NCI-H2107 (cell line): ENCODE measurements around the gene CC2D2A.
"Not testable (repeated sequence)": the region's sequence is repeated elsewhere in the genome, so short reads cannot be mapped to it uniquely, and the experiment has no call there.

ENCODE experiments used
- DNase-seq: peaks from one replicate; lab custom pipeline; 2025; lab: John Stamatoyannopoulos, UW

CC2D2A gene

GRCh38 chr4:15558561-15558960, 88.9 kb downstream of the CC2D2A start:
- no peak for DNase-seq

- DNase-seq, result no peak
Observed at GRCh38 chr4:15562114-15562513, 92.4 kb downstream of the CC2D2A start.

GRCh38 chr4:15562623-15563022, 92.9 kb downstream of the CC2D2A start:
- no peak for DNase-seq

- DNase-seq, result no peak
Observed at GRCh38 chr4:15563871-15564270, 94.2 kb downstream of the CC2D2A start.

GRCh38 chr4:15568821-15569220, 99.1 kb downstream of the CC2D2A start:
- DNase-seq, result no peak

GRCh38 chr4:15569746-15570145, 100.1 kb downstream of the CC2D2A start:
- DNase-seq, result no peak

- DNase-seq, result no peak
Observed at GRCh38 chr4:15575966-15576365, 106.3 kb downstream of the CC2D2A start.

- no peak for DNase-seq
Observed at GRCh38 chr4:15577508-15577907, 107.8 kb downstream of the CC2D2A start.

GRCh38 chr4:15584785-15585184, 115.1 kb downstream of the CC2D2A start:
- DNase-seq, result no peak

GRCh38 chr4:15585331-15585730, 115.6 kb downstream of the CC2D2A start:
- no peak for DNase-seq

GRCh38 chr4:15586066-15586465, 116.4 kb downstream of the CC2D2A start:
- DNase-seq, result no peak

GRCh38 chr4:15587649-15588048, 118.0 kb downstream of the CC2D2A start:
- no peak for DNase-seq

- DNase-seq, result no peak
Observed at GRCh38 chr4:15592799-15593198, 123.1 kb downstream of the CC2D2A start.

- no peak for DNase-seq
Observed at GRCh38 chr4:15598644-15599043, 129.0 kb downstream of the CC2D2A start.

GRCh38 chr4:15600176-15600575, 130.5 kb downstream of the CC2D2A start:
- no peak for DNase-seq

- DNase-seq, result no peak
Observed at GRCh38 chr4:15601862-15602261, 132.2 kb downstream of the CC2D2A start.

- no peak for DNase-seq
Observed at GRCh38 chr4:15605537-15605936, 135.9 kb downstream of the CC2D2A start.

GRCh38 chr4:15610855-15611254, 141.2 kb downstream of the CC2D2A start:
- DNase-seq, result no peak

- no peak for DNase-seq
Observed at GRCh38 chr4:15612136-15612535, 142.5 kb downstream of the CC2D2A start.

- DNase-seq, result not testable (repeated sequence)
Observed at GRCh38 chr4:15614891-15615290, 145.2 kb downstream of the CC2D2A start.

GRCh38 chr4:15617407-15617806, 147.7 kb downstream of the CC2D2A start:
- DNase-seq, result not testable (repeated sequence)

- DNase-seq, result no peak
Observed at GRCh38 chr4:15636818-15637217, 167.1 kb downstream of the CC2D2A start.

- no peak for DNase-seq
Observed at GRCh38 chr4:15638418-15638817, 168.7 kb downstream of the CC2D2A start.

GRCh38 chr4:15648600-15648999, 178.9 kb downstream of the CC2D2A start:
- DNase-seq, result no peak
